ENCODE results near the gene IQSEC1. TPM values are rescaled to one million over a fixed set of nuclear protein-coding genes. Genes with fewer than 3 reads are reported as not detected.

The IQSEC1 gene
- total and polyA plus RNA-seq, 10 of the 15 experiments (the other 5 are each of a cell fraction or from before 2014, with no cell fraction given): 0.92 to 55.2 (median 8.5) TPM

- Histone ChIP-seq H3K79me2 (ENCODE audit: control insufficient read depth, insufficient read depth, low read length) (no peaks in the 10 kb centered on the region), H3K4me3 (no peak overlapping the region), H3K4me2 (ENCODE audit: control insufficient read depth, insufficient read depth) (no peak overlapping the region), H3K9me3 (replicated peaks; ENCODE audit: control insufficient read depth, insufficient read depth, low read length) (no peaks in the 10 kb centered on the region), H3K27ac (ENCODE audit: control insufficient read depth, insufficient read depth) (no peak overlapping the region), H4K20me1 (ENCODE audit: control insufficient read depth, insufficient read depth) (no peaks in the 10 kb centered on the region), H3K27me3 (replicated peaks in 1 of 2; ENCODE audit: control insufficient read depth in 2 of 2, insufficient read depth in 2 of 2, low read length in 1 of 2) (no peaks in the 10 kb centered on the region), H2AFZ (ENCODE audit: control insufficient read depth, low read depth, low read length) (no peak overlapping the region), H3K4me1 (ENCODE audit: control insufficient read depth, insufficient read depth, low read length) (no peaks in the 10 kb centered on the region), H3K36me3 (ENCODE audit: control insufficient read depth in 2 of 2, insufficient read depth in 2 of 2, low read length in 1 of 2) (no peaks in the 10 kb centered on the region), H3K9ac (ENCODE audit: control insufficient read depth, insufficient read depth, low read length) (no peak overlapping the region)
- WGBS (ENCODE audit: insufficient coverage, insufficient replicate concordance, low lambda C conversion rate, missing lambda C conversion rate): 76% methylated on average over 7 of the region's 7 CpGs
- intact Hi-C loops (cut with micrococcal nuclease; ENCODE audit: unreplicated experiment) (no loop called here), in situ Hi-C loops (cut with MboI) (no loop called here)
- no TSS peak for BruUV-seq (replicated peaks)
- CTCF ChIA-PET: no interaction called here
- RAD21 ChIA-PET (ENCODE audit: unreplicated experiment): no interaction called here
- POLR2A ChIA-PET: no interaction called here
- FAIRE-seq: no peak
- SMC1A ChIA-PET (ENCODE audit: uncharacterized antibody, unreplicated experiment): interaction anchor here (1.8 kb wide), 1 partner anchor 15 kb away, joined by 6 read pairs; no protein-coding TSS in a partner anchor
- ATAC-seq: no peak
- DNase-seq (ENCODE audit: low read depth, low spot score): no peak
- TF ChIP-seq PBX3 (IDR thresholded peaks at IDR 0.05; ENCODE audit: insufficient replicate concordance, low read depth, low read length): no peak
- no peak for TF ChIP-seq IKZF2 (IDR thresholded peaks at IDR 0.05)
- TF ChIP-seq NFYB (IDR thresholded peaks at IDR 0.05; ENCODE audit: insufficient read depth, low read depth, low read length): no peak
- TF ChIP-seq NR2C1 (IDR thresholded peaks at IDR 0.05): no peak
- no peak for TF ChIP-seq TCF3 (IDR thresholded peaks at IDR 0.05; ENCODE audit: borderline replicate concordance, insufficient read depth, low read depth, low read length)
- TF ChIP-seq DPF2 (IDR thresholded peaks at IDR 0.05): no peak
- no peak for TF ChIP-seq POLR2AphosphoS2 (IDR thresholded peaks at IDR 0.05; ENCODE audit: low read depth, low read length)
- TF ChIP-seq RUNX3 (IDR thresholded peaks at IDR 0.05; ENCODE audit: low read length): no peak
- TF ChIP-seq KAT2A (conservative IDR thresholded peaks at IDR 0.05; ENCODE audit: control insufficient read depth, low read depth, low read length): no peak
- no peak for TF ChIP-seq NFYA (IDR thresholded peaks at IDR 0.05; ENCODE audit: borderline replicate concordance, low read depth, low read length)
- no peak for TF ChIP-seq CREB1 (IDR thresholded peaks at IDR 0.05; ENCODE audit: low read depth)
- no peak for TF ChIP-seq BCL11A (IDR thresholded peaks at IDR 0.05; ENCODE audit: low read depth, low read length)
- no peak for TF ChIP-seq YY1 (IDR thresholded peaks at IDR 0.05; ENCODE audit: low read depth, low read length)
- TF ChIP-seq SUZ12 (IDR thresholded peaks at IDR 0.05; ENCODE audit: unreplicated experiment): no peak
- no peak for TF ChIP-seq YBX1 (IDR thresholded peaks at IDR 0.05)
- no peak for TF ChIP-seq EZH2 (IDR thresholded peaks at IDR 0.05; ENCODE audit: borderline replicate concordance, control insufficient read depth, low read depth, low read length)
- no peak for TF ChIP-seq SREBF1 (IDR thresholded peaks at IDR 0.05; ENCODE audit: low read length)
- no peak for TF ChIP-seq ZNF207 (IDR thresholded peaks at IDR 0.05; ENCODE audit: borderline replicate concordance)
Measured at GRCh38 chr3:13031621-13032020, 41.6 kb downstream of the IQSEC1 start.

Measured in GM12878 (cell line).